PC-9 (cell line): ENCODE results near the gene AKTIP.

Experiments used
- CTCF ChIP-seq: fragments of 200-600 bp; sonication (generic); conservative IDR thresholded peaks from 2 replicates; pipeline ENCODE4 v1.6.1; 2017; ENCODE audit warnings: mixed run types, antibody characterized with exemption, mild to moderate bottlenecking, moderate library complexity
- EZH2 ChIP-seq: fragments of 200-600 bp; sonication (generic); IDR thresholded peaks from 2 replicates; pipeline ENCODE4 v1.8.0; 2017; ENCODE audit warnings: antibody characterized with exemption, low read depth

GRCh38 chr16:53453928-53454327 is 49.1 kb downstream of the AKTIP start:
- no peak for TF ChIP-seq CTCF
- no peak for TF ChIP-seq EZH2
